ENCODE measurements around the gene FRMD5. TPM values are rescaled to one million over a fixed set of nuclear protein-coding genes. Genes with fewer than 3 reads are reported as not detected.

Gene FRMD5
- total RNA-seq, 1 donor from 2014 or later, result 1.5 TPM

DNA sequence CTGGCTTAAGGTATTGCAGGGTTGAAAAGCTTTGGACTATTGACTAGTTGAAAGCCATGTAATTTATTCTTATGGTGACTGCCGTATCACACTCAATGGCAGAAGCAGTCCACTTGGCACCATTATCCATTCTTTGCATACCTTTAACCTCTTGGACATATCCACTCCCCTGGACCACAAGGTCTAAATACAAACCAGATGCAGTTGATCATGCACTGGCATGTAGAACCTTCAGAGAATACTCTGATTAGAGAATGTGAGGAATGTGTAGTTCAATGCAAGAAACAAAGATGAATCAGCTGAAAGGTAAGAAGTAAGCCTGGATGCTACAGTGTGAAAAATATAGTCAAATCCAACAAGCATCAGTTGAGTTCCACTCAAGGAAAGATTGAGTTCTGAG lies 93.1 kb downstream of the FRMD5 start:
- Mint-ChIP-seq H3K4me3 (ENCODE audit: unreplicated experiment) (no peak overlapping the region), H3K27me3 (ENCODE audit: low read depth) (peaks cover 2% of the 10 kb centered on the region), H3K36me3 (ENCODE audit: low read depth) (no peaks in the 10 kb centered on the region), H3K9me3 (ENCODE audit: low read depth) (no peaks in the 10 kb centered on the region), H3K27ac (ENCODE audit: unreplicated experiment) (peak overlapping the region; percentile 70), H3K4me1 (ENCODE audit: low read depth) (peaks cover 25% of the 10 kb centered on the region)
- TF ChIP-seq CTCF (IDR thresholded peaks at IDR 0.05), result no peak
- DNase-seq (ENCODE audit: low spot score), result no peak

DNA sequence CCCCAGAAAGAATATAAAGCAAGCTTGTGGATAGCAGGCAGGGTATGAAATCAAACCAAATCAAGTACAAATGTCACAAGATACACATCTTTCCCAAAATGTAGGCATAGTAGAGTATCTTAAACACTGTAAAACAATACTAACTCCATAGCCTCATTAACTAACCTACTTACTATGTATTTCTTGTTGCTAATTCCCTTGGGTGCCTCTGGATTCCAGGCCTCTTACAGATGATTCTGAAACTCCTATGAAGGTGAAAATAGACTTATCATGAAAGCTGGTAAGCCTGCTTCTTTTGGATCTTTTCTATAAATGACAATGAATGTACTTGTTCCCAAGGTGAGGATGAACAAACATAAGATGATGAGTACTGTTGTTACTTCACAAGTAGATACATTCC lies 93.8 kb downstream of the FRMD5 start:
- peaks cover 25% of the 10 kb centered on the region for H3K4me1 Mint-ChIP-seq (ENCODE audit: low read depth)
- peaks cover 1% of the 10 kb centered on the region for H3K27me3 Mint-ChIP-seq (ENCODE audit: low read depth)
- H3K4me3 Mint-ChIP-seq (ENCODE audit: unreplicated experiment), result no peak overlapping the region
- no peak for TF ChIP-seq CTCF (IDR thresholded peaks at IDR 0.05)
- no peak overlapping the region for H3K27ac Mint-ChIP-seq (ENCODE audit: unreplicated experiment)
- H3K36me3 Mint-ChIP-seq (ENCODE audit: low read depth), result no peaks in the 10 kb centered on the region
- DNase-seq (ENCODE audit: low spot score), result no peak
- no peaks in the 10 kb centered on the region for H3K9me3 Mint-ChIP-seq (ENCODE audit: low read depth)

DNA sequence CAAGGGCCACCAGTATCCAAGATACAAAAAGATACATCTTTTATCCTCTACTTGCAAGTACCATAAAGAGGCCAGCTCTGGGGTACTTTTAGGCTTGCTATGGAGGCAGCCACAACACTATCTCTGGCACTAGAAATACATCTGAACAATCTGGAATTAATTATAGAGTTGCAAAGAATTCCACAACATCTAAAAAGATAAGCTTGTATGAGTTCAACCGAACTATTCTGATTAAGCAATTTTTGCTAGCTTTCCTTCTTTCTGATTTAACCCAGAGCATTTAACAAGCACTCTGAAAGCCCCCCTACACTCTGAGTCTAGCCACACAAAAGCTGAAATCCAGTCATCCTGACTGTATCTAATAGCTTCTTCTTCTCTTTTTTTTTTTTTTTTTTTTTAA lies 95.4 kb downstream of the FRMD5 start:
- Mint-ChIP-seq H3K4me3 (ENCODE audit: unreplicated experiment) (no peak overlapping the region), H3K9me3 (ENCODE audit: low read depth) (no peaks in the 10 kb centered on the region), H3K27ac (ENCODE audit: unreplicated experiment) (no peak overlapping the region), H3K27me3 (ENCODE audit: low read depth) (no peaks in the 10 kb centered on the region), H3K4me1 (ENCODE audit: low read depth) (peaks cover 28% of the 10 kb centered on the region), H3K36me3 (ENCODE audit: low read depth) (no peaks in the 10 kb centered on the region)
- DNase-seq (ENCODE audit: low spot score), result no peak
- no peak for TF ChIP-seq CTCF (IDR thresholded peaks at IDR 0.05)

DNA sequence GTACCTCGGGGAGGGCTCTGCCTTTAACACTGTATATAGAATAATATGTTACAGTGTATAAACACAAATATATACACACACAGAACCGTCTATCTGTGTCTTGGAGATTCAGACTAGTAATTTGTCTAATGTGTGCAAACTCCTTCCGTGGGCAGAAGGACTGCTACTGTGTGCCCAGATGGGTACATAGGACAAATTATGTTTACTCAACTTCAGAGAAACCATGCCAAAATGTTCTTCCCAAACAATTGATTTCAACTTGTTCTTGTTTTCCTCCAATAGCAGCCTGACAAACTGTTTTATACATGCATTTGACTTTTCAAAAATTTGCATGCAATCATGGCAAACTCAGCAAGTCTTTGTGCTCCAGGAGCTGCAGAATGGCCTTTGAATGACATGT lies 97.5 kb downstream of the FRMD5 start:
- Mint-ChIP-seq H3K4me1 (ENCODE audit: low read depth) (peaks cover 18% of the 10 kb centered on the region), H3K36me3 (ENCODE audit: low read depth) (no peaks in the 10 kb centered on the region), H3K4me3 (ENCODE audit: unreplicated experiment) (no peak overlapping the region), H3K9me3 (ENCODE audit: low read depth) (no peaks in the 10 kb centered on the region), H3K27me3 (ENCODE audit: low read depth) (no peaks in the 10 kb centered on the region), H3K27ac (ENCODE audit: unreplicated experiment) (no peak overlapping the region)
- TF ChIP-seq CTCF (IDR thresholded peaks at IDR 0.05), result no peak
- DNase-seq (ENCODE audit: low spot score), result no peak

GRCh38 chr15:44096596-44096995 lies 98.5 kb downstream of the FRMD5 start:
- Mint-ChIP-seq H3K27ac (ENCODE audit: unreplicated experiment) (no peak overlapping the region), H3K4me1 (ENCODE audit: low read depth) (peaks cover 16% of the 10 kb centered on the region), H3K9me3 (ENCODE audit: low read depth) (no peaks in the 10 kb centered on the region), H3K36me3 (ENCODE audit: low read depth) (no peaks in the 10 kb centered on the region), H3K27me3 (ENCODE audit: low read depth) (no peaks in the 10 kb centered on the region), H3K4me3 (ENCODE audit: unreplicated experiment) (no peak overlapping the region)
- no peak for TF ChIP-seq CTCF (IDR thresholded peaks at IDR 0.05)
- no peak for DNase-seq (ENCODE audit: low spot score)

Data from chondrocyte (in vitro differentiated cells).